Fibroblast of skin of left biceps (primary cell): ENCODE data around the gene GFOD2.
"Not testable (repeated sequence)": the region's sequence is repeated elsewhere in the genome, so short reads cannot be mapped to it uniquely, and the experiment has no call there.

Source experiments
- DNase-seq, 2 experiments: peaks; one replicate each; pipeline ENCODE4 v3.0.0-alpha.2; 2013; ENCODE audit warnings: low read depth in 2 of 2

The GFOD2 gene, protein sequence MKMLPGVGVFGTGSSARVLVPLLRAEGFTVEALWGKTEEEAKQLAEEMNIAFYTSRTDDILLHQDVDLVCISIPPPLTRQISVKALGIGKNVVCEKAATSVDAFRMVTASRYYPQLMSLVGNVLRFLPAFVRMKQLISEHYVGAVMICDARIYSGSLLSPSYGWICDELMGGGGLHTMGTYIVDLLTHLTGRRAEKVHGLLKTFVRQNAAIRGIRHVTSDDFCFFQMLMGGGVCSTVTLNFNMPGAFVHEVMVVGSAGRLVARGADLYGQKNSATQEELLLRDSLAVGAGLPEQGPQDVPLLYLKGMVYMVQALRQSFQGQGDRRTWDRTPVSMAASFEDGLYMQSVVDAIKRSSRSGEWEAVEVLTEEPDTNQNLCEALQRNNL

GRCh38 chr16:67719048-67719777, at the start of gene GFOD2:
Gene GFOD2, minus strand, starts transcription at chr16:67719316. Its CDS starts 33,601 bp downstream, at chr16:67685715.
- DNase-seq = peak; percentile 77

- no peak for DNase-seq
Measured at GRCh38 chr16:67767953-67768352, 48.8 kb upstream of the GFOD2 start.

DNA sequence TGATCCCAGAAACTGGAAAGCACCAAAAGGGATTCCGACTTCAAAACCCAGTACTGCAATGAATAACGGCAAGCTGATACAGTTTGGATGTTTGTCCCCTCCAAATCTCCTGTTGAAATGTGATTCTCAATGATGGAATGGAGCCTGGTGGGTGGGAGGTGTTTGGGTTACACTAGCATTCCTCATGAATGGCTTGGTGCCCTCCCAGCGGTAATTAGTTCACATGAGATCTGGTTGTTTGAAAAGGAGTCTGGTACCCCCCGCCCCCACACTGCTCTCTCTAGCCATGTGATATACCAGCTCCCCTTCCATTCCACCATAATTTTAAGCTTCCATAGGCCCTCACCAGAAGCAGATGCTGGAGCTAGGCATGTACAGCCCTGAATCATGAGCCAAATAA, 47.2 kb upstream of the GFOD2 start:
- DNase-seq = no peak

DNA sequence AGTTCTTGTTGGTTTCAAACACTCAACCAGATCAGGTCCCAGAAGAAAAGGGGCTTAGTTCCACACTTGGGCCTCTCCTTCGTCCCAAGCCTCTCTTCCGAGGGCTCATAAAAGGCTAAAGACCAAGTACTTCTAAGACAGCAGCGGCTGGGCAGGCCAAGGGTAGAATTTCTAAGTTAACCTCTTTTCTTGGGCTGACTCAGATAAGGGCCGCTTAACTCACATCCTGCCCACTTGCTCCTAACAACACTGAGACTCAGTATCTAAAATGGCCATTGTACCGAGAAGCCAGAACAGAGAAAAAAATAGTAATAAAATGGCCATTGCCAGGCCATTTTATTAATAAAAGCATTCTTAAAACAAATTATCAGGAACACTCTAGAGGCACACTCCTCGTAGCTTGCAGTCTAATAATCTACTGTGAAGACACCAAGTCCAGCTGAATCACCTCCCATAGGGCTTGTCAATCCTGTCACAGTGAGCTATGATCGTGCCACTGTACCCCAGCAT, 45.1 kb upstream of the GFOD2 start:
- no peak for DNase-seq

- DNase-seq = no peak
Measured at GRCh38 chr16:67763066-67763465, 44.0 kb upstream of the GFOD2 start.

DNA sequence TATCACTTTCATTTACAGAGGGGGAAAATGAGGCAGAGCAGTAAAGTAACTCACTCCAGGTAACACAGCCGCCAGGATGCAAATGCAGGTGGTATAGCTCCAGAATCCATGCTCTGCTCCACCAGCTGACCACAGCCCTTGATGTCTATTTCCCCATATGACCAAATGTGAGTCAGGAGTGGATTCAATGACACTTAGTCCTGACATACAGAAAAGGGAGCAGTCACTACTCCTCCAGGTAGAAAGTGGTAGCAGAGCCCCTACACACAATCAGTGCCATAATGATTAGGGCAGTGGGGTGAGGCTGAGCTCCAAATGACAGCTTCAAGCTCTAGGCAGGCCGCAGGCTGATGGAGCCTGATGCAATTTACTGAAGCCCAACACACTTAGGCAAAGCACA, 43.3 kb upstream of the GFOD2 start:
- DNase-seq = no peak

DNA sequence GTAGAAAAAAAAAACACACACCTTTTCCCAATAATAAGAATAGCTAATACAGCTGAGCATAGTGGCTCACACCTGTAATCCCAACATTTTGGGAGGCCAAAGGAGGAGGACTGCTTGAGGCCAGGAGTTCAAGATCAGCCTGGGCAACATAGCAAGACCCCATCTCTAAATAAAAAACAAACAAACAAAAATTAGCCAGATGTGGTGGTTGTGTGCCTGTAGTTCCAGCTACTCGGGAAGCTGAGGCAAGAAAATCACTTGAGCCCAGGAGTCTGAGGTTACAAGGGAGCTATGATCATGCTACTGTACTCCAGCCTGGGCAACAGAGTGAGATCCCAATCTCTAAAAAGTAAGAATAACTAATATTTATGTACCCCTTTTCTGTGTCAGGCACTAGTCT, 42.8 kb upstream of the GFOD2 start:
- no peak for DNase-seq

- DNase-seq = no peak
Measured at GRCh38 chr16:67760956-67761230, 41.8 kb upstream of the GFOD2 start.

DNA sequence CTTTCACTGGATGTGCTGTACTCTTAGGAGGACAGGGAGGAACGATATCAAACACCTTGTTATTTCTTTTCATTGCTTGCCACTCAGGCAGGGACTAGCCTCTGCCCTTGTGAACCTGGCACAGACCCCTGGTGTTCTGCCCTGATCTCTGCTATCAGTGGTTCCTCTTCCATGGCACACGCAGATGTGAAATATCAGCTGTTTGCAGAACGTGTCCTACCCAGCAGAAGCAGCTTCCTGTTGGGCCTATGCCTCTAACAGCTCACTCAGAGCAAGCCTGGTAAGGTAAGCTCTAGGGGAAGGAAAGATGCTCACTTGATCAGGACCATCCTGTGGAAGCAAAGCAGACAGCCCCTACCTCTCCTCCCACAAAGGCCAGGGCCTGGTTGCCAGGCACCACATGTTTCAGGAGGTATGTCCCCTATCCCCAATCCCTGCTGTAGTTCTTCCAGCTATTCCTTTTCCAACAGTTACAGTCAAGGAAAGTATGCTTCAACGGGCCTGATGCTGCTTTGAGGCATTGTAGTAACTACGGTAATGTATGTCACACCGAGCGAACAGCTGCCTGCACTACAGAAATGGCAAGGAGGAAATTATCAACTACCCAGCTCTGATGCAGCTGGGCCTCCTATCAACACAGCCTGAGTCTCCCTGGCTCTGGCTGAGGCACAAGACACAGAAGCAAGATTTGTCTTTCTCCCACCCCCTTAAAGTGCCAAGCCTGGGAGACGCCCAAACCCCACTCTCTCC, 41.3 kb upstream of the GFOD2 start:
- no peak for DNase-seq

DNA sequence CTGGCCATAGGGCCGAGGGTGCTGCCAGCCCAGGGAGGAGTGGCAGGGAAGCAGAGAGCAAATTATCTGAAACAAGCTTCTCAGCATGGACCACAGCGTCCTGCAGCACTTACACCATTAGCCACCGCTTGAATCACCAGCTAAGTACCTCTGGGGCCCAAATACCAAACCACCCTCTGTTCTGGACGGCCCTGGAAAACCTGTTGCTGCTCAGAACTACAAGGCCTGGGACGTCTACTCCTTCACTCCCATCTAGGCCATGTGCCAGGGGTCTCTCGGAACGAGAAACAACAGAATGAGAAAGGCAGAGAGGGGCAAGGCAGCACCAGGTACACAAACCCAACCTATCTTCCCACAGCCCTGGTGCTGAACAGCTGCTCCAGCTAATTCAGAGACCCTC, 39.9 kb upstream of the GFOD2 start:
- DNase-seq = no peak

- DNase-seq = no peak
Measured at GRCh38 chr16:67758006-67758405, 38.9 kb upstream of the GFOD2 start.

- DNase-seq = no peak
Measured at GRCh38 chr16:67752641-67753040, 33.5 kb upstream of the GFOD2 start.

GRCh38 chr16:67751331-67751730, 32.2 kb upstream of the GFOD2 start:
- DNase-seq = not testable (repeated sequence)

DNA sequence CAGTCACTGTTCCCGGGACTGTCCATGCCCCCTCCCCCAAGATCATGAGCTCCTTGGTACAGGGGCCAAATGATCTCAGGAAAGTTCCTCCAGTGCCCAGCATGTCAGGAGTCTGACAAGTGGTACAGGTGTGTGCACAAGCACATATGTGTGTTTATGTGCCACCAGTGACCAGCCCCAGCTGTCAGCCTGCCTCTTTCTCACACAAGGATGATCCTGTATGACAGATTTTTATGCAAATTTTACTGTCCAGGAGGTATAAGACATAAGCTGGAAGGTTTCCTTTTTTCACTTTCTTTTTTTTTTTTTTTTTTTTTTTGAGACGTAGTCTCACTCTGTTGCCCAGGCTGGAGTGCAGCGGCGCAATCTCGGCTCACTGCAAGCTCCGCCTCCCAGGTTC, 31.4 kb upstream of the GFOD2 start:
- DNase-seq = no peak

DNA sequence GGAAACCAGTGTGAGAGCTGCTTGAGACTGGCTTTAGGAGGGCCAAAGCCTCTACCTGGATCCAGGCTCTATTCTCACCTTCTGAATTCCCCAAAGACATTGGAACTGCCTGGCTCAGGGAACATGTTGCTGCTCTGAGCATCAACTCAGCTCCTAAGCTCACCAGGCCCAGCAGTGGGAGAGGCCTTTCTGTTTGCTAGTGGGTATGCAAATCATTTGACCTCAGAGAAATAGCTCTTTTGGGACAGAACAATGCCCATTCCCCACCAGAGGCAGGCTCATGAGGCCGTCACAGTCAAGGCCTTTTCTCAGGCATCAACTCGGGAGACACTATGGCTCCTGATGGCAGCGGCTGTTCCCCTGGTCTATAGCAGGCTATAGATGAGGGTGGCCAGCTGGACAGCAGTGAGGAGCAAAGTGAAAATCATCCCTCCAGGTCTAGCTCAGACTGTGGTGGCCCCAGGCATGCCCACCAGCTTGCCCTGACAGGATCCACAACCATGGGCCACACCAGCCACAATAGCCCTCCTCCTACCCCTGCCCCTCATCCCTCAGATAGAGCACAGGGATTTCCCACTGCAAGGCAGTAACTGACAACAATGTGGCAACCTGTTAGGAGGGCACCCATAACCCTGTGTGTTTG, 30.4 kb upstream of the GFOD2 start:
- no peak for DNase-seq

DNA sequence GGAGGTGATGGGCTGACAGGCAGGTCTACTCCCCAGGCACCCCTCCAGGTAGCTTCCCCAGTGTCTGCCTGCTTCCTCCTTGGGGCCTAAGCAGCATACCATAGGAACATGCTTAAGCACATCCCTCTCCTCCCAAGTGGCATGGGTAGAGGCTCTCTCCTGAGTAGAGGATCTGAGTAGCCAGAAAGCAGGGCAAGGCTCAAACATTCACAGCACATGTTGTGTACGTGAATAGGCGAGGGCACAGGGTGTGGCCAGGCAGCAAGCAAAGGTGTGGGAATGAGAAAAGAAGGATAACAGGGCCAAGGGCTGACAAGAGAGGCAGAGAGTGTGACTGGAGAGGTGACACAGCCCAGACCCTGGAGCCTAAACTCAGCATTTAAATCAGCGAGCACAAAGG, 29.7 kb upstream of the GFOD2 start:
- no peak for DNase-seq

GRCh38 chr16:67746846-67747245, 27.7 kb upstream of the GFOD2 start:
- no peak for DNase-seq

DNA sequence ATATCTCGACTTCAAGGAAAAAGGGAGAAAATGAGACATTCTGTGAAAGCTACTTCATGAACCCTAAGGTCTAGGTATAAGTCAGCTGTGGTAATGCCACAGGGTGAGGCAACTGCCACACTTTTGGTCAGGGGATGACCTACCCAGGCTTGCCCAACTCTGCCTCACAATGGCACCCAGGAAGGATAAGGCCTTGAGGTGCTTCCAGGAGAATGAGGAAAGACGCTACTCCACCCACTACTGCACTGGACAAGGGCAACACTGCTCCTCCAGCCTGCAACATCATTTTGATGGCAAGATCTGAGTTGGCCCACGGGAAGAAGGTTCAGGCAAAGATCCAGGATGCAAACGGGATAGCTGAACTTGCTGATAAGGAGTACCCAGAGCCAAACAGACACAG, 22.0 kb upstream of the GFOD2 start:
- no peak for DNase-seq

DNA sequence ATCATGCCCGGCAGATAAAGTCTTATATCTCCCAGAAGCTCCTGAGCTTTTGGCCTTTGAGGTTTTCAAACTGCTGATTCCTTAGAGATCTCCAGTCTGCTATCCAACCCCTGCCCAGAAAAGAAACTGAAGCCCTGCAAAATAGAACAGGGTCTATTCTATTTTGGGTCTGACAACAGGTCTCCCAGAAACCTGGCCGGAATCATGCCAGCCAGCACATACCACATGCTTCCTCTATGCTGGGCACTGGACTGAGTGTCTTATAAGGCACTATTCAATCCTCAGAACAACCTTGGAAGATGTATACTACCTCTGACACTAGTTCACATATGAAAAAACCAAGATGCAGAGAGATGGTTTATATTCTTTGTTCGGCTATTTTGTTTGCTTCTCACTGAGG, 21.3 kb upstream of the GFOD2 start:
- DNase-seq = no peak

DNA sequence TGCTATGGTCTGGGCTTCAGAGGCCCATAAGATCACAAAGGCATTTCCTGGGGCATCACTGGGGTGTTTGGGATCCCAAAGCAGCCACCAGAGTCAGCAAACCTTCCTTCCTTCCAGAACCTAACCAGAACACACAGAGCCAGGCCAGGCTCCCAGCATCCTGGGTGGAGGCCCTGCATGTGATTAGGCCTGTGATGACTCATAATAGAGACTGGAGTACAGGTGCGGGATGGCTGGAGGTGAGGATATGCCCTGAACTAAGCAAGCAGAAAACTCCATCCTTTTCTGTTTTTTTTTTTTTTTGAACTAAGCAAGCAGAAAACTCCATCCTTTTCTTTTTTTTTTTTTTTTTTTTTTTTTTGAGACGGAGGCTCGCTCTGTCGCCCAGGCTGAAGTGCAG, 17.7 kb upstream of the GFOD2 start:
- no peak for DNase-seq

GRCh38 chr16:67734731-67735201, 15.7 kb upstream of the GFOD2 start:
- no peak for DNase-seq
